Islet precursor cell (in vitro differentiated cells): ENCODE data around the gene CAT.
A peak's percentile ranks its signal among the peaks of the same experiment; 100 is the strongest.

Experiments used
- DNase-seq: peaks from one replicate; pipeline ENCODE4 v3.0.0-alpha.2; 2018

Gene CAT

GRCh38 chr11:34501500-34501899, 62.8 kb downstream of the CAT start:
- no peak for DNase-seq

GRCh38 chr11:34501949-34502348, 63.2 kb downstream of the CAT start:
- DNase-seq, result no peak

- DNase-seq, result no peak
Measured at GRCh38 chr11:34502949-34503348, 64.2 kb downstream of the CAT start.

- no peak for DNase-seq
Measured at GRCh38 chr11:34505874-34506273, 67.1 kb downstream of the CAT start.

GRCh38 chr11:34507156-34507555, 68.4 kb downstream of the CAT start:
- no peak for DNase-seq

- DNase-seq, result no peak
Measured at GRCh38 chr11:34507610-34508009, 68.9 kb downstream of the CAT start.

- no peak for DNase-seq
Measured at GRCh38 chr11:34508524-34508923, 69.8 kb downstream of the CAT start.

- no peak for DNase-seq
Measured at GRCh38 chr11:34509336-34509876, 70.7 kb downstream of the CAT start.

GRCh38 chr11:34510218-34510617, 71.5 kb downstream of the CAT start:
- no peak for DNase-seq

- DNase-seq, result no peak
Measured at GRCh38 chr11:34510673-34511072, 71.9 kb downstream of the CAT start.

GRCh38 chr11:34512840-34513681, 74.3 kb downstream of the CAT start:
- peak; percentile 90 for DNase-seq

GRCh38 chr11:34513682-34514449, 75.1 kb downstream of the CAT start, which contains the start of gene ELF5:
Gene ELF5 (minus strand): TSS chr11:34513794. CDS start chr11:34505749, 8,045 bp downstream.
- DNase-seq, result no peak

GRCh38 chr11:34514597-34514996, 75.9 kb downstream of the CAT start:
- no peak for DNase-seq

- DNase-seq, result no peak
Measured at GRCh38 chr11:34516247-34517040, 77.7 kb downstream of the CAT start.

- no peak for DNase-seq
Measured at GRCh38 chr11:34519595-34520235, 81.0 kb downstream of the CAT start.

GRCh38 chr11:34521265-34521664, 82.5 kb downstream of the CAT start:
- DNase-seq, result no peak
